CD1c-positive myeloid dendritic cell (primary cell): ENCODE measurements around the gene ZCCHC7.
"Not testable (repeated sequence)": the region's sequence is repeated elsewhere in the genome, so short reads cannot be mapped to it uniquely, and the experiment has no call there.

Experiments used
- DNase-seq: peaks from one replicate; pipeline ENCODE4 v3.0.0-alpha.2; 2016; ENCODE audit errors: extremely low spot score

The ZCCHC7 gene

GRCh38 chr9:37293664-37294524 is 173.5 kb downstream of the ZCCHC7 start:
- no peak for DNase-seq

- no peak for DNase-seq
Observed at GRCh38 chr9:37295178-37295577, 174.8 kb downstream of the ZCCHC7 start.

GRCh38 chr9:37295796-37296195 is 175.4 kb downstream of the ZCCHC7 start:
- no peak for DNase-seq

GRCh38 chr9:37297592-37297991 is 177.2 kb downstream of the ZCCHC7 start:
- no peak for DNase-seq

- DNase-seq: no peak
Observed at GRCh38 chr9:37300620-37301019, 180.2 kb downstream of the ZCCHC7 start.

GRCh38 chr9:37301042-37301853 is 180.9 kb downstream of the ZCCHC7 start:
- no peak for DNase-seq

- no peak for DNase-seq
Observed at GRCh38 chr9:37301854-37302172, 181.4 kb downstream of the ZCCHC7 start.

- DNase-seq: peak; percentile 15
Observed at GRCh38 chr9:37302277-37302676, 181.9 kb downstream of the ZCCHC7 start.

GRCh38 chr9:37303272-37303671 is 182.9 kb downstream of the ZCCHC7 start:
- DNase-seq: not testable (repeated sequence)

GRCh38 chr9:37309136-37309535 is 188.8 kb downstream of the ZCCHC7 start:
- peak; percentile 6 for DNase-seq

- no peak for DNase-seq
Observed at GRCh38 chr9:37311938-37312708, 191.7 kb downstream of the ZCCHC7 start.

- DNase-seq: no peak
Observed at GRCh38 chr9:37324261-37324683, 203.9 kb downstream of the ZCCHC7 start.

GRCh38 chr9:37324691-37325490 is 204.5 kb downstream of the ZCCHC7 start:
- DNase-seq: no peak

GRCh38 chr9:37325778-37326177 is 205.4 kb downstream of the ZCCHC7 start:
- DNase-seq: no peak

GRCh38 chr9:37327553-37327952 is 207.2 kb downstream of the ZCCHC7 start:
- no peak for DNase-seq

GRCh38 chr9:37328556-37329227 is 208.3 kb downstream of the ZCCHC7 start:
- DNase-seq: no peak

- no peak for DNase-seq
Observed at GRCh38 chr9:37329576-37329975, 209.2 kb downstream of the ZCCHC7 start.

- DNase-seq: no peak
Observed at GRCh38 chr9:37331871-37332270, 211.5 kb downstream of the ZCCHC7 start.

- no peak for DNase-seq
Observed at GRCh38 chr9:37332578-37332977, 212.2 kb downstream of the ZCCHC7 start.

GRCh38 chr9:37333288-37333687 is 212.9 kb downstream of the ZCCHC7 start:
- DNase-seq: no peak

- DNase-seq: no peak
Observed at GRCh38 chr9:37335238-37335637, 214.9 kb downstream of the ZCCHC7 start.
